ENCODE results near the gene TNNT1.

- TF ChIP-seq CTCF (IDR thresholded peaks at IDR 0.05) (no peak), POLR2A (IDR thresholded peaks at IDR 0.05) (no peak)
Measured at GRCh38 chr19:55152017-55152416, 3.0 kb upstream of the TNNT1 start.
